Endometrial microvascular endothelial cells (primary cell): ENCODE data around the gene DDX28. TPM values are rescaled to one million over a fixed set of nuclear protein-coding genes. Genes with fewer than 3 reads are reported as not detected.
"Not testable (repeated sequence)": the region's sequence is repeated elsewhere in the genome, so short reads cannot be mapped to it uniquely, and the experiment has no call there.

ENCODE experiments used
- in situ Hi-C: cut with HindIII; loops from 2 replicates; pipeline ENCODE4 v1.10.0; 2017; ENCODE audit warnings: low sequenced_read_pairs, low pct_unique_long_range_greater_than_20kb; ENCODE audit errors: inconsistent ontology term
- total RNA-seq: library from RNA; depleted of rRNA; stranded (reverse); fragments of >200 nt; gene quantifications from one replicate; pipeline ENCODE4 v1.2.3, GENCODE V29; 2015; ENCODE audit errors: inconsistent ontology term

The DDX28 gene
- total RNA-seq, 1 donor from 2014 or later = 8.8 TPM

GRCh38 chr16:68040506-68041288 is 17.7 kb upstream of the DDX28 start:
- in situ Hi-C loops = no loop called here

GRCh38 chr16:68037841-68038597 is 15.0 kb upstream of the DDX28 start:
- in situ Hi-C loops = no loop called here

- in situ Hi-C loops = no loop called here
These were observed 12.2 kb upstream of the DDX28 start for GRCh38 chr16:68035227-68035626.

- in situ Hi-C loops = no loop called here
These were observed 10.1 kb upstream of the DDX28 start for GRCh38 chr16:68033101-68033500.

- in situ Hi-C loops = no loop called here
These were observed 8.9 kb upstream of the DDX28 start for GRCh38 chr16:68031951-68032350.

GRCh38 chr16:68030108-68030507 is 7.1 kb upstream of the DDX28 start:
- in situ Hi-C loops = not testable (repeated sequence)

- in situ Hi-C loops = no loop called here
These were observed 6.0 kb upstream of the DDX28 start for GRCh38 chr16:68028996-68029395.

- in situ Hi-C loops = loop anchor here (25.0 kb wide), 1 partner anchor 135 kb away; the partner anchor contains the start of genes NRN1L and PSKH1
These were observed 729 bp downstream of the DDX28 start for GRCh38 chr16:68022278-68022727.

- in situ Hi-C loops = loop anchor here (25.0 kb wide), 1 partner anchor 134 kb away; the partner anchor contains the start of genes NRN1L and PSKH1
These were observed 1.5 kb downstream of the DDX28 start for GRCh38 chr16:68021490-68021889.

GRCh38 chr16:68019167-68019680 is 3.8 kb downstream of the DDX28 start:
- in situ Hi-C loops = loop anchor here (25.0 kb wide), 1 partner anchor 132 kb away; the partner anchor contains the start of genes NRN1L and PSKH1

GRCh38 chr16:68015681-68016080 is 7.4 kb downstream of the DDX28 start, which contains the start of gene DPEP2NB:
Gene DPEP2NB (minus strand): TSS chr16:68015911. CDS start chr16:68015770, 141 bp downstream.
- in situ Hi-C loops = loop anchor here (25.0 kb wide), 1 partner anchor 128 kb away; the partner anchor contains the start of genes NRN1L and PSKH1

GRCh38 chr16:68013440-68013839 is 9.6 kb downstream of the DDX28 start:
- in situ Hi-C loops = loop anchor here (25.0 kb wide), 1 partner anchor 126 kb away; the partner anchor contains the start of genes NRN1L and PSKH1

GRCh38 chr16:68009872-68010271 is 13.2 kb downstream of the DDX28 start:
- in situ Hi-C loops = loop anchor here (25.0 kb wide), 1 partner anchor 123 kb away; the partner anchor contains the start of genes NRN1L and PSKH1

GRCh38 chr16:68009157-68009735 is 13.8 kb downstream of the DDX28 start:
- in situ Hi-C loops = loop anchor here (25.0 kb wide), 1 partner anchor 122 kb away; the partner anchor contains the start of genes NRN1L and PSKH1

- in situ Hi-C loops = loop anchor here (25.0 kb wide), 1 partner anchor 119 kb away; the partner anchor contains the start of genes NRN1L and PSKH1
These were observed 17.2 kb downstream of the DDX28 start for GRCh38 chr16:68005786-68006286.

- in situ Hi-C loops = loop anchor here (25.0 kb wide), 1 partner anchor 118 kb away; the partner anchor contains the start of genes NRN1L and PSKH1
These were observed 17.8 kb downstream of the DDX28 start for GRCh38 chr16:68005211-68005610.

GRCh38 chr16:68003031-68003430 is 20.0 kb downstream of the DDX28 start:
- in situ Hi-C loops = loop anchor here (25.0 kb wide), 1 partner anchor 116 kb away; the partner anchor contains the start of genes NRN1L and PSKH1

- in situ Hi-C loops = loop anchor here (25.0 kb wide), 1 partner anchor 113 kb away; the partner anchor contains the start of genes NRN1L and PSKH1
These were observed 22.6 kb downstream of the DDX28 start for GRCh38 chr16:68000450-68000849.
